ENCODE data around the gene GABRG3. TPM values are rescaled to one million over a fixed set of nuclear protein-coding genes. Genes with fewer than 3 reads are reported as not detected.

The GABRG3 gene
- total RNA-seq, 1 experiment from 2014 or later = not detected

- no peak overlapping the region for H2AFZ ChIP-seq (ENCODE audit: low read depth, low read length, poor library complexity, severe bottlenecking)
- H3K36me3 ChIP-seq (ENCODE audit: control insufficient read depth in 1 of 2, insufficient read depth in 2 of 2, low read length in 2 of 2) = no peaks in the 10 kb centered on the region
- H3K9me2 ChIP-seq (ENCODE audit: insufficient read depth) = no peaks in the 10 kb centered on the region
- no peak overlapping the region for H3K4me2 ChIP-seq (ENCODE audit: low read length)
- H3K79me2 ChIP-seq (ENCODE audit: insufficient read depth, low read length) = no peaks in the 10 kb centered on the region
- ChIA-PET RAD21 (ENCODE audit: low non-redundant PET in 1 of 2, low total read pairs in 2 of 2, uncharacterized antibody in 2 of 2, unreplicated experiment in 2 of 2) (no interaction called here), CTCF (no interaction called here), POLR2A (no interaction called here)
- TF ChIP-seq SIN3A (IDR thresholded peaks at IDR 0.05; ENCODE audit: low read depth) = no peak
- TF ChIP-seq ATF3 (IDR thresholded peaks at IDR 0.05) = no peak
- no peak for TF ChIP-seq ZBTB33 (IDR thresholded peaks at IDR 0.05; ENCODE audit: extremely low read depth, insufficient replicate concordance, low read length)
- TF ChIP-seq EZH2phosphoT487 (IDR thresholded peaks at IDR 0.05; ENCODE audit: borderline replicate concordance) = no peak
- TF ChIP-seq POLR2AphosphoS5 (IDR thresholded peaks at IDR 0.05; ENCODE audit: low read depth, low read length) = no peak
- H3K9ac ChIP-seq (ENCODE audit: low read length) = no peak overlapping the region
- DNase-seq (ENCODE audit: low read depth, low spot score) (no peak), ATAC-seq (no peak)
- intact Hi-C loops (cut with micrococcal nuclease) = no loop called here
- no peaks in the 10 kb centered on the region for H3K4me1 ChIP-seq (ENCODE audit: control insufficient read depth in 1 of 2, insufficient read depth in 2 of 2, low read length in 2 of 2)
- H4K20me1 ChIP-seq (ENCODE audit: insufficient read depth) = no peaks in the 10 kb centered on the region
- no peaks in the 10 kb centered on the region for H3K27me3 ChIP-seq (ENCODE audit: insufficient read depth, low read length)
- H3K9me3 ChIP-seq (ENCODE audit: control insufficient read depth in 1 of 2, insufficient read depth in 1 of 2, low read depth in 1 of 2, low read length in 2 of 2) = peaks cover 9 to 31% of the 10 kb centered on the region in 2 experiments; a peak in 2 of 4 replicates
- no peak overlapping the region for H3K27ac ChIP-seq (ENCODE audit: low read depth, low read length)
- no peak overlapping the region for H3K4me3 ChIP-seq (replicated peaks in 1 of 2; ENCODE audit: low read depth in 1 of 2, low read length in 2 of 2)
- BruUV-seq (replicated peaks) = no TSS peak
Observed at GRCh38 chr15:27037501-27037900, 66.5 kb downstream of the GABRG3 start.

GRCh38 chr15:27039152-27039551, 68.2 kb downstream of the GABRG3 start:
- DNase-seq (ENCODE audit: low read depth, low spot score) (no peak), ATAC-seq (no peak)
- Histone ChIP-seq H4K20me1 (ENCODE audit: insufficient read depth) (no peaks in the 10 kb centered on the region), H3K9ac (ENCODE audit: low read length) (no peak overlapping the region), H3K27me3 (ENCODE audit: insufficient read depth, low read length) (no peaks in the 10 kb centered on the region), H3K9me3 (ENCODE audit: control insufficient read depth in 1 of 2, insufficient read depth in 1 of 2, low read depth in 1 of 2, low read length in 2 of 2) (peaks cover 6 to 46% of the 10 kb centered on the region in 2 experiments; a peak in 2 of 4 replicates), H3K9me2 (ENCODE audit: insufficient read depth) (no peaks in the 10 kb centered on the region), H3K36me3 (ENCODE audit: control insufficient read depth in 1 of 2, insufficient read depth in 2 of 2, low read length in 2 of 2) (no peaks in the 10 kb centered on the region), H3K79me2 (ENCODE audit: insufficient read depth, low read length) (no peaks in the 10 kb centered on the region), H3K4me3 (replicated peaks in 1 of 2; ENCODE audit: low read depth in 1 of 2, low read length in 2 of 2) (no peak overlapping the region), H3K4me2 (ENCODE audit: low read length) (no peak overlapping the region), H3K4me1 (ENCODE audit: control insufficient read depth in 1 of 2, insufficient read depth in 2 of 2, low read length in 2 of 2) (no peaks in the 10 kb centered on the region), H2AFZ (ENCODE audit: low read depth, low read length, poor library complexity, severe bottlenecking) (no peak overlapping the region), H3K27ac (ENCODE audit: low read depth, low read length) (no peak overlapping the region)
- no peak for TF ChIP-seq CEBPB (IDR thresholded peaks at IDR 0.05; ENCODE audit: low read depth)
- TF ChIP-seq ZBTB33 (IDR thresholded peaks at IDR 0.05; ENCODE audit: extremely low read depth, insufficient replicate concordance, low read length) = no peak
- TF ChIP-seq ZNF274 (IDR thresholded peaks at IDR 0.05; ENCODE audit: low read depth, low read length) = no peak
- no peak for TF ChIP-seq RAD21 (IDR thresholded peaks at IDR 0.05; ENCODE audit: low read depth)
- TF ChIP-seq EGR1 (IDR thresholded peaks at IDR 0.05; ENCODE audit: low read depth) = no peak
- TF ChIP-seq SRF (IDR thresholded peaks at IDR 0.05; ENCODE audit: low read depth) = no peak
- no peak for TF ChIP-seq EZH2 (IDR thresholded peaks at IDR 0.05)
- TF ChIP-seq FOSL1 (IDR thresholded peaks at IDR 0.05; ENCODE audit: low read depth) = no peak
- no peak for TF ChIP-seq ATF3 (IDR thresholded peaks at IDR 0.05)
- no peak for TF ChIP-seq CBX3 (IDR thresholded peaks at IDR 0.05; ENCODE audit: low read depth)
- no peak for TF ChIP-seq POLR2A (IDR thresholded peaks at IDR 0.05; ENCODE audit: borderline replicate concordance, extremely low read depth, insufficient read depth, insufficient read length)
- no peak for TF ChIP-seq MAX (IDR thresholded peaks at IDR 0.05)
- TF ChIP-seq ELF1 (IDR thresholded peaks at IDR 0.05; ENCODE audit: borderline replicate concordance, low read depth) = no peak
- TF ChIP-seq TCF7L2 (IDR thresholded peaks at IDR 0.05; ENCODE audit: borderline replicate concordance, extremely low read depth, insufficient read depth, insufficient read length) = no peak
- no peak for TF ChIP-seq YY1 (IDR thresholded peaks at IDR 0.05; ENCODE audit: extremely low read depth, insufficient replicate concordance, low read depth, low read length)
- CTCF ChIA-PET = no interaction called here
- intact Hi-C loops (cut with micrococcal nuclease) = no loop called here
- POLR2A ChIA-PET = no interaction called here
- no TSS peak for BruUV-seq (replicated peaks)
- RAD21 ChIA-PET (ENCODE audit: low non-redundant PET in 1 of 2, low total read pairs in 2 of 2, uncharacterized antibody in 2 of 2, unreplicated experiment in 2 of 2) = no interaction called here

All from HCT116 (cell line).